Stimulated activated CD4-positive, alpha-beta T cell treated with anti-CD3 and anti-CD28 coated beads, Interleukin-1b, Interleukin-23, amount 100 ng/mL, for 48 hours (primary cell): ENCODE results near the gene EGFR.

ENCODE experiments used
- DNase-seq: peaks from one replicate; pipeline ENCODE4 v3.0.0-alpha.2; 2020

EGFR gene

DNA sequence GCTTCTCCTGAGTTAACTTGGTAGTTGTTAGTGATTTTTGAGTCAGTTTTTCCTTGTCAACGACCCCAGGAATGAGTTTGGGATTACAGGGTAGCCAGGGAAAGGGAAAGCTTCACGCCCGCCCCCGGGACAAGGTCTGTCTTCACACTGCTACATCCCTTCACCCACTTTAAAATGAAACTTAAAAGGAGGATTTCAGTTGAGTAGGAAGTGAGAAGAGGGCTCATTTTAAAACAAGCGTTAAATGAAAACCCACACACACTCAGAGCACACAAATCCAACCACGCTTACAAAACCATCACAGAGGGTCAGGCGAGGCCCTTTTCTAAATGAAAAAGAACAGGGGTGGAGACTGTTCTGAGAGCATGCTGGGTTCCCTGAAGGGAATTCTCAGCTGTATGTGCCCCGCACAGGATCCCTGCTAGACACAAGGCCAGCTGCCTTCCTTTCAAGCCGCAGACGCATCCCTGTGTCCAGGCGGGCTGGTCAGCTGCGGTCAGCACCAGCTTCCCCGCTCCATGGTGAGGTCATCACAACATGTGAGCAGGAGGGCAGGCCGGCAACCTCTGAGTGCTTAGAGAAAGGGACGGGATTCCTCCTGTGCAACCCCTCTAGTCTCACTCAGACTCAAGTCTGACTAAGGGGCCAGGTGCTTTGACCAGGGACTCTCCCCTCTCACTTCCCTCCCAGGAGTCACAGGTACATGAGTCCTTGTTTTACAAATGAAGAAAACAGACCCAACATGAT is 111.8 kb downstream of the EGFR start:
- DNase-seq = no peak

DNA sequence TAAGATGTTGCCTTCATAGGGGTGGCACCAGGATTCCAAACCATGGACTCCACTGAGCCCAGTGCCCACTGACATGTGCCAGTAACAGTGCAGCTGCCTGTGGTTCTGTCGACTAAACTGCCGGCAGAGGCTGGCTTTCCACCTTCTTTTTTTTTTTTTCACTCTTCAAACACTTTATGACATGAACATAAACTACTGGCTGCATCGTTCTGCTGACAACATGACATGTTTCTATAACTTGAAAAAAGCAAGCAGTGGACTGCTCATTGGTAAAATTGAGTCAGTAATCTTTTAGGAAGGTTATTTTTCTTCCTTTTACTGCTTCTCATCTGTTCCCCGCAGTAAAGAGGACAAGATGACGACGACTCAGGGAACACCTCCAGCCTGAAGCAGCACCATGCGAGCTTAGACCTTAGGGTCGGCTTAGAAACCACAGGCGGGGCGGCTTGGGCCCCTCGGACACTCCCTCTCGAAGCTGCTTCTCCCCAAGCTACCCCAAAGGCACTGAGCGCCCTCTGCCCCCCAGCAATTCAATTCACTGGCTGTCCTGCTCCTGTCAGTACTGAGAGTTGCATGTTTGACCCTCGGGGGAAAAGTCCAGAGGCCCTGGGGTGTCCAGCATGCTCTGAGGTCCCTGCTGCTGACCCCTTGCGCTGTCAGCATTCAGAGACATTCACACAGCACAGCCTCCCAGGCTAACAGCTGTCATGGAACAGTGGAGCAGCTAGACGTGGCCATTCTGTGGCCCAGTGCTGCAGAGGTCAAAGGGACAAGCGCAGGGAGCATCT is 112.5 kb downstream of the EGFR start:
- DNase-seq = no peak

DNA sequence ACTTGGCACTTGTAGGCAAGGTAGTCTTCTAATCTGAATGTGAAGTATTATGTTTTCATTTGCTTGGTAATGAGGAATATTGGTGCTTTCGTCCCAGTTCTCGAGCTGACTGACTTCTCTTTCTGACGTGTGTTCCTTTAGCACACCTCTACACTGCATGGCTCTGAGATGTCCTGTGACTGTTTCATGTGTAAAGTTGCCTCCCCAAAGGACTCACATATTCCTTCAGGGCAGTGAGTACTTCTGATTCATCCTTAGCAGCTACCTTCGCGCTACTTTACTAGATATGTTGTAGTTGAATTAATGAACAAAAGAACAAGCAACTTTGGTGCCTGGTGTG is 113.7 kb downstream of the EGFR start:
- DNase-seq = no peak

GRCh38 chr7:55132890-55133551 is 114.2 kb downstream of the EGFR start:
- DNase-seq = peak; percentile 45

DNA sequence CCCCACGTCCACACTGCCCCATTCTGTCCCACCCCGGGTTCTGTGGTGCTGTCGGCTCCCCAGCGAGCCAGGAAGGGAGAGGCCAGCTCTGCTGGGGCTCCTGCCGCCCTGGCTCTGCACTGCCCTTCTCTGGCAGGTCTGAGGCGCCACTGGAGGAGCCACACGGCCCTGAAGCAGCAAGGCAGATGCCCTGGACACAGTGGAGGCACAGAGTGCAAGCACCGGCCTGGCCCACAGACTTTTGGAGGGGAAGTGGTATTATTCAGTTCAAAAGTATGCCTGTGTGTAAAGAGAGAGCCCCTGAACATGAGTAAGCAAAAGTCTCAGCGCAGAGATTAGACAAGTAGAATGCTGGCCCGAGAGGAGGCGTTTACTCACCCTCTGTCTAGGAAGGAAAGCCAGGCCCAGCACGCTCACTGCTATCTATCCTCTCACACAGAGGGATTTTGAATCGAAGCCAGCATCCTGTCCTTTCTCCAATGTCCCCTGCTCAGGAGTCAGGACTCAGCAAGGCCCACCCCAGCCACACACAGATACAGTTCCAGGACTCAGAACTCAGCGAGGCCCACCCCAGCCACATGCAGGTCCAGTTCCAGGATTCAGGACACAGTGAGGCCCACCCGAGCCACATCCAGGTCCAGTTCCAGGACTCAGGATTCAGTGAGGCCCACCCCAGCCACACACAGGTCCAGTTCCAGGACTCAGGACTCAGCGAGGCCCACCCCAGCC is 115.0 kb downstream of the EGFR start:
- DNase-seq = no peak

DNA sequence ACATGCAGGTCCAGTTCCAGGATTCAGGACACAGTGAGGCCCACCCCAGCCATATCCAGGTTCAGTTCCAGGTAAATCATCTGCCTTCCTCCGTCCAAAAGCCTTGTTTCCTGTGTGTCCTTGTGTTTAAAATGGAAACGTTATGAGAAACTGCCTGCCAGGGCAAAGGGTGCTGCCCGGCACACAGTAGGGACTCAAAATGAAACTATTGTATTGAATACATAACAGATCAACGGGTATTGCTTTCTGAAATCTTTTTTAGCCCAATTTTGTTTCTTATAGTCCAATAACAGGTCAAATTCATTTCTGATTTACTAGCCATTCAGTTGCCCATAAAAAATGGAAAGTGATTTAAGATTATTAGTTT is 115.5 kb downstream of the EGFR start:
- DNase-seq = no peak

DNA sequence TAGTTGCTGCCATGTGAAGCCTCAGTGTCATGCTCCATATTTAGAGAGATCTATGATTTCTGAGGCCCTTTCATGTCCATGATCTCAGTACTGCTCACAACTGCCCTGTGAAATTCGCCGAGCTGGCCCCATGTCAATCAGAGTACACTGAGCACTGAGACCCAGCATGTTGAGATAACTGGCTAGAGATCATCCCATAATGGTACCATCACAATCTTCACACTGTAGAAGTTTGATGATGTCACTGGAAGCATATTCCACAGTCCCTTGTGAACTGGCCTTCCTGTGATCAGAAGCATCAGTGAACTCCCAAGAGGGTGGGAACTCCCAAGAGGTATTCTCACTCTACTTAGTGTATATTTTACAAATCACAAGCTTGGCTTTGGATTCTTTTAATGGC is 116.0 kb downstream of the EGFR start:
- DNase-seq = no peak

- no peak for DNase-seq
Measured at GRCh38 chr7:55135462-55135861, 116.6 kb downstream of the EGFR start.

DNA sequence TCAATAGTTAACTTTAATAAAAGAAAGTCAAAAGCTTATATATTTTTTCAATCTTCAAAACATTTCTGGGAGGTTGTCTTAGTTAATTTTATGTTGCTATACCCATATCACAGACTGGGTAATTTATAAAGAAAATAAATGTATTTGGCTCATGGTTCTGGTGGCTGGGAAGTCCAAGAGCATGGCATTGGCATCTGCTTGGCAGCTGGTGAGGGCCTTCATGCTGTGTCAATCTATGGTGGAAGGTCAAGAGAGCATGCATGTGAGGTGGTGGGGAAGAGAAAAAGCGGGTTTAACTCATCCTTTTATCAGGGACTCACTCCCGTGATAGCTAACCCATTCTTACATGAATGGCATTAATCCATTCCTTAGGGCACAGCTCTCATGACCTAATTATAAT is 119.8 kb downstream of the EGFR start:
- no peak for DNase-seq

DNA sequence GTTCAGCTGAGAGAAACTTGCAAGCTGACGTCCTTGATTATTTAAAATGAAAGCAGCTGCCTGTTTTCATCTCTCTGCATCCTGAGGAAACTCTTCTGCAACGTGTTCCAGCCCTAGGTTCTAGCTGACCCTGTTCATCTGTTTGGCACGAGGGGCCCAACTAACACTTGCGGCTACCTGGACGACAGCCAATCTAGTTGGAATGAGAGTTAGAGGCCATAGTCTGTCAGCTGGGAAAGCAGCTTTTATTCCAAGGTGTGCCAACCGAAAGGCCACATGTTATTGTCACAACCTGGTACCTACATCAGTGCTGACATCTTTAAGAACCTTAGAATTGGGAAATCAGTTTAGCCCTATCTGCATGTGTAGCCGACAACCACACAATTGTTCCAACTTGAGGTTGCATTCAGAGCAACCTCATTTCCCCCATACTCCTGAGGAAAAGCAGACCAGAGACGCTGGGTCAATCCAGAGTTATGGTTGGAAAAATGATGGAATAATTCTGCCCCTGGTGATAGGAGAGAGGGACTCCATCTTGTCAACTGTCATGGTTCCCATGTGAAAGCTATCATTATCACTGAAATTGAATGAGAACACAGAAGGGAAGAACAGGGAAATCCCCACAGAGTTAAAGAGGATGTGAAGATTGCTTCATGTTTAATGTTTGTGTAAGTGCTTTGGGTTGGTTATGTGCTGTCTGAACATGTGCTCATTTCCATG is 121.6 kb downstream of the EGFR start:
- DNase-seq = no peak

DNA sequence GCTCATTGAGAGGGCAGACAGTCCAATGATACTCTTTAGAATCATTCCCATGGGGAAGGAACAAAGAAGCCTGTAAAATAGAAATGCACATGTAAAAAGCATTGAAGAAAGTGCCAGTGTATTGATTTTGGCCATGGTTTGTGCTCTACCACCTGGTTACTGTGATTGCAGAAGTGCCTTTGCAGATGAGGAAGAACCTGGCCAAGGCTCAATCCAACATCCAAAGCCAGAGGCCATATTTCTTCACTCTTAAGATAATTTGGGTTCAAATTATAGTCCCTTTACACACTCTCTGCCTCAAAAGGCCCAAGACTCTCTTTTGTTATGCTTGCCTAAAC is 122.1 kb downstream of the EGFR start:
- no peak for DNase-seq

GRCh38 chr7:55142919-55143600 is 124.2 kb downstream of the EGFR start:
- no peak for DNase-seq

- no peak for DNase-seq
Measured at GRCh38 chr7:55144333-55145317, 125.8 kb downstream of the EGFR start.

- no peak for DNase-seq
Measured at GRCh38 chr7:55145606-55146005, 126.8 kb downstream of the EGFR start.

GRCh38 chr7:55147101-55147500 is 128.3 kb downstream of the EGFR start:
- no peak for DNase-seq

DNA sequence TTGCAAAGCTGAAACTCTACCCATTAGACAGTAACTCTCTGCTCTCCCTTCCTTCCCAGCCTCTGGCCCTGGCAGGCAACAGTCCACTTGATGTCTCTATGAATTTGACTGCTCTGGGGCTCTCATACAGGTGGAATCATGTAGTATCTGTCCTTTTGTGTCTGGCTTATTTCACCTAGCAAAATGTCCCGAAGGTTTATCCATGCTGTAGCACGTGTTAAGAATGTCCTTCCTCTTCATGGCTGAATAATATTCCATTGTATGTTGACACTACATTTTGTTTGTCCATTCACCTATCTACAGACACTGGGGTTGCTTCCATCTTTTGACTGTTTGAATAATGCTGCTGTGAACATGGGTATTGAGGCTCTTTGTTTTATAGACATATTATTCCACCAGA is 128.9 kb downstream of the EGFR start:
- no peak for DNase-seq

DNA sequence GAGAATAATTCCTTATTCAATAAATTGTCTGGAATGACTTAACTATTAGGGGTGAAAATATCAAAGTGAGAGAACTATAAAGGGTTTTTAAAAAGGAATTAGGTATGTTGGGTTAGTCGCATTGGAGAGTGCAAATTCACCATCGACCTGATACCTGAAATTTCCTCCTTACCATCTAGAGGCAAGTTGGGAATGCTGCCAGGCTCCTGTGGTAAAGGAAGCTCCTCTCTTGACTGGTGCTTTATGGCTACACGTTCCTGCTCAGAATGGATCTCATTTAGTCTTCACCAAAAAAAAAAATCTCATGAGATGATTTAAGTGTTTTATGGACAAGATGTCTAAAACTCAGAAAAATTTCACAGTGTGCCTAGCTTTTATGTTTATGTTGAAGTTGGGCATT is 129.8 kb downstream of the EGFR start:
- no peak for DNase-seq

DNA sequence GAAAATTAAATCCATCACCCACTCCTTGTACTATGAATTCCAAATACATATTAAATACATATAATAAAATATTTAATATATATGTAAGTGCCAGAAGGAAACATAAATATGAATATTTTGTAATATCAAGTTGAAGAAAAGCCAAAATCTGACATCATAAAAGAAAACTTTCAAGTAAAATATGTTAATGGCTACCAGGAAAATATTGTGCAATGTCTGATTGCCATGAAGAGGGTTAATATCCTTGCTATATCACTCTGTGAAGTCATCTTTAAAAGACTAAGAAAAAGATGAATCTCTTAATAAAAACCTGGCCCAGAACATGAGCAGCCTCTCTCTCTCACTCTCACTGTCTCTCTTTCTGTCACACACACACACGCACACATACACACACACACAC is 130.2 kb downstream of the EGFR start:
- no peak for DNase-seq

DNA sequence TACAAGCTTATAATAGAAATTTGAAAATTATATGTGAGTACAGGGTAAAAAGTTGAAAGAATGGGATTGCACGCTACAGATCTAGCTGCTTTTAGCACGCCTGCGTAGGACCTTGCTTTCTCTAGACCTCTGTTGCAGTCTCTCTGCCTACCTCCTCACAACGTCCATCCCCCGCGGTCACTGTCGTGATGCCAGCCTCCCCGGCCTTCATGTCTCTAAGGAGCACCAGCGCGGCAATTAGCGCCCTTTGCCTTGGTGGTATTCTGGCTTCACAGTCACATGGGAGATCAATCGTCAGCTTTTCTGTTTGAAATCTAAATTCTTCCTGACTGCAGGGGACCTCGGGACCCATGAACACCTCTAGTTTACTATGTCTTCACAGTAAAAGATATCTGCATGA is 131.3 kb downstream of the EGFR start:
- no peak for DNase-seq

DNA sequence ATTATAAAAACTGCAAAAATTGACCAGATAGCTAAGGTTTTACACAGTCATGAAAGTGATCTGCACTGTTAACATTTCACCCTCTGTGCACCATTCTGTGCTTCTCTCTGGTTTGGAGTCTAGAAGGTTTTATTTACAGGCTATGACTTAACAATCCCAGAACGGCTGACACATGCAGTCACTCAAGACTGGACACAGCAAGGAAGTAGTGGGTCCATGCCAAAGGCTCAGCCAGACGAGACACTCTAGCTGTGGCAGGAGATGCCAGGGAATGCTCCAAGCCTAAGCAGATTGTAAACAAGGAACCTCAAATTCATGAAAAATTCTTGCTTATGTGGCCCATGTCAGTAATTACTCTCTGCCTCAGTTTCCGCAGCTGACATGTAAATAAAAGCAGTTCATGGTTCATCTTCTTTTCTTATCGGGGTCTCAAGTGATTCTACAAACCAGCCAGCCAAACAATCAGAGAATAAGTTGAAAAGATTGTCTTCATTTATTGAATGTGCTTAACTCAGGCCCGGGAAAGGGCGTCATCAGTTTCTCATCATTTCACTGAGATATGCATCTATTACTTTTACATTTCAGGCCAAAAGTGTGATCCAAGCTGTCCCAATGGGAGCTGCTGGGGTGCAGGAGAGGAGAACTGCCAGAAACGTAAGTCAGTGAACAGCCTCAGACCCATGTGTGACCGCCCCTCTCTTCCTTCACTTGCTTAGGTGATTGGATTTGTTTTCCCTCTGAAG is 132.1 kb downstream of the EGFR start:
- DNase-seq = no peak
